HG03558 (cell line): ENCODE results near the gene AMBRA1.
"Not testable (repeated sequence)": the region's sequence is repeated elsewhere in the genome, so short reads cannot be mapped to it uniquely, and the experiment has no call there.

Source experiments
- ATAC-seq: cut with Tn5 transposase; IDR thresholded peaks from one replicate; pipeline ENCODE4 v1.9.1; 2021; ENCODE audit warnings: moderate number of reproducible peaks; ENCODE audit not compliant: unreplicated experiment; ENCODE audit errors: extremely low read depth

The AMBRA1 gene

DNA sequence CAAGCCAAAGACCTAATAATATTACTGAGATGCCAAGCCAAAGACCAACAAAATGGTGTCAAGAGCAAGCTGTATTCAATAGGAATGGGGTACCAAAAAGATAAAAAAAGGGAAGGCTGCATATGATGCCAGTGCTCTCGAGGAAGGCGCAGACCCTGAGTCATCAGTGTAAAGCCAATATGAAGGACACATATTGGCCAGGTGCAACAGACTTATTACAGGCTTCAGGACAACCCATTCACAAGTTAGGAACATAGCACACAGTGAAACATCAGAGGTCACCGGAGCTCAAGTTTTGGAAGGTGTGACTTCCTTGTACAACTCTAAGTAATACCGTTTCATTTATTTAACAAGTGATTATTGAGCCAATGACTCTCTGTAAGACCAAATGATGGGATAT is 58.1 kb downstream of the AMBRA1 start:
- no peak for ATAC-seq

DNA sequence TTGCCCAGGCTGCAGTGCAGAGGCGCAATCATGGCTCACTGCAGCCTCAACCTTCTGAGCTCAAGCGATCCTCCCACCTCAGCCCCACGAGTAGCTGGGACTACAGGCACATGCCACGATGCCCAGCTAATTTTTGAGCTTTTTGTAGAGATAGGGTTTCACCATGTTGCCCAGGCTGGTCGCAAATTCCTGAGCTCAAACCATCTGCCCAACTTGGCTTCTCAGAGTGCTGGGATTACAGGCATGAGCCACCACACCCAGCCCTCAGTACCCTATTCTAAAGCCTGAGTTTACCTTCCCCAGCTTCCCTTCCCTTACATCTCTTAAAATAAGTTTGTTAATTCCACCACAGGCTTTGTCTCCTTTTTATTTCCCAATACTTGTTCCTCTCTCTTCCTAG is 59.1 kb downstream of the AMBRA1 start:
- no peak for ATAC-seq

DNA sequence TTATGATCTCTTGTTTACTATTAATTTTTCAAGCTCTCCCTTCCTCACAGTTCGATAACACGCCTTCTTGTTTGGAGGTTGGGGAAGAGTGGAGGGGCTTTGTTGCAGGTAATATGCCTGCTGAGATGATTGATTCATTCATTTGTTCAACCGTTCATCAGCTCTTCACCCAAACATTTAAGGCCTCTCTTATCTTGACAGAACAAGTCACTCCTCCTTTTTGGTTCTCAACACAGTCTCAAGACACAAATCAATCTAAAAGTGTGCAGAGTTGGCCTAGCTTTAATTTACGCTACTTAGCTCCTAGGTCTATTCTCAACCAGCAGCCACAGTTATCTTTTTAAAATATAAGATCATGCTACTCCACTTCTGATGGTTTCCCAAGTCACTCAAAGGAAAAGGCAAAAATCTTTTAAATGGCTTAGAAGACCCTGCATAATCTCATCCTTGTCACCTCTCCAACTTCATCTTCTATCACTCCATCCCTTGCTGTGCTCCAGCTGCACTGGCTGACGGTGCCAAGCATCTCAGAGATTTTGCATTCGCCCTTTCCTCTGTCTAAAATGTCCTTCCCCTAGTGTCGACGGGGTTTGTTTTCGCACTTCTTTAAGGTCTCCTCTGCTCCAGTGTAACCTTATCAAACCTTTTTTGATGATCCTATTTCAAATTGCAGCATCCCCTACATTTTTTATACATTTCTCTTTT is 60.3 kb downstream of the AMBRA1 start:
- ATAC-seq, result no peak

DNA sequence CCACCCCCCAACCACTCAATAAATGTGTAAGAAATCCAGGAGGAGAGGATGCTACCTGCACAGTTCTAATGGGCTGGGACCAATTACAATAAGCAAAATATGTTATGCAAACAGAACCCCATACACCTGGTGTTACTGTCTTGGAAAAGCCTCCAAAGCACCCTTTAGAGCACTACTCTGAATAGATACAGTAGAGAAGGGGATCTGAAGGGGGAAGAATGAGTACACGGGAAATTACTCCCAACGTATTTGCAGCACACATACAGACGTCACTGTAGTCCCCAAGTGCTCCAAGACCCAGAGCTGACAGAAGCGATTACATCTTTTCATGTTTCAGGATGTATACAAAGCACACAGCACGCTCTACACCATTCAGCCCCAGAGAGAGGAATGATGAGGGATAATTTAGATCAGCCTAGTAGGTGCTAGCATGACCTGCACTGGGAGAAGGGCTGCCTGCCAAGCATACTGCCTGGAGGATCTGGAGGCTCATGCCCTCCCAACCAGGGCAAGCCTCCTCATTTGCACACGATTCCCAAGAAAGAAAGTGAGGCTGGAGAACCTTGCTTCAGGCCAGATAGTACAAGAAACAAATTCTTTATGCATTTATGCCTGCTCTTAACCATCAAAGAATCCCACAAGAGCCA is 63.8 kb downstream of the AMBRA1 start:
- no peak for ATAC-seq

DNA sequence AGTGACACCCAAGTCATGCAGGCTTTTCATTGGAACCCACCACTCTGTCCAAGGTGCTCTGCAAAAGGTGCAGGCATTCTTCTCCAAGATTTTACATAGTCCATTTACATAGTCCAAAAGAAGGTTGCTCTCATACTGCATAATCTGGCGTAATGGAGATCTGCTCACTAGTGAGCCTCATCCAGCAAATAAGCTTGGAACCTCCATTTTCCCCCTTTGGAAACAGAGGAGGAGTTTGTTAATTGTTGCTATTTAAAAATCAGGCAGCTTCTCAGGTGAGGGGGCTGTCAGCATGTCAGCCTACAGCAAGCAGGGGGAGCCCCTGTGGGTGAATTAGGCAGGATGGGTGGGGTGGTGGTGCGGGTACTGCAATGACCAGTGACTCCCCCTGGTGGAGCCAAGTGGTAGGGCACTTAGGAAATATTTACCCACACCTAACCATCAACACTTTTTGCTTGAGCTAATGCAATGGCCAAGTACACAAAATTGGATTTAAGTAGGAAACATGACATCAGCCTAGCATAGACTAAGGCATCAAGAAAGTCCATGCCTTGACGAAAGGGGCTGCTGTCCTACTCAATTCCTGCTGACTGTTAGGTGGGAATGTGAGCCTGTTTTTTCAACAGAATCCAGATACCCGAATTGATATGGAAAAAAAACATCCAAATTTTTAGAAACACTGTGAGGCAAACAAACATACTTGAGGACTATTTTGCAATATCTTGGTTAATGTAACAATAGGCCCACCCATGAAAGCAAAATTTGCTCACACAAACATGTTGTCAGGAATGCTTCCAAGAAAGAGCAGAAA is 64.5 kb downstream of the AMBRA1 start:
- no peak for ATAC-seq

DNA sequence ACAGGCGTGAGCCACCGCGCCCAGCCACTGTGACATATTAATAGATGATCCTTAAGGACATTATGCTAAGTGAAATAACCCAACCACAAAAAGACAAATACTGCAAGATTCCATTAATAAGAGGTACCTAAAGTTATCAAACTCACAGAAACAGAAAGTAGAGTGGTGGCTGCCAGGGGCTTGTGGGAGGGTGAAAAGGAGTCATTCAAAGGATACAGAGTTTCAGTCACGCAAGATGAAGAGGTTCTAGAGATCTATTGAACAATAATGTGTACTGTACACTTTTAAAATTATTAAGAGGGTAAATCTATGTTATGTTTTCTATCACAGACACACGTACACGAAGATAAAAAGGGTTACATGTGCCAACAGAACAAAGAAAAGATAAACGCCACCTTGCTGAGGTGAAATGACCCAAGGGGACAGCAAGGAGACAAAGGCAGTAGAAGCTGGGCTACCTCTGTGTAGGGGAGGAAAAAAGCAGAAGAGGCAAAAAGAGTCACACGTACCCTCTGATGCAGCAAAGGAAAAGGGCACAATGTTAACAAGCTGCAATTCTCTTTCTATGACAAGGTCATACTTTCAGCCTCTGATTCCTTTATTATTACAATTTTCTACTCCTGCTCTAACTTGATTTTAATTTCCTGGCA is 65.3 kb downstream of the AMBRA1 start:
- ATAC-seq, result no peak

DNA sequence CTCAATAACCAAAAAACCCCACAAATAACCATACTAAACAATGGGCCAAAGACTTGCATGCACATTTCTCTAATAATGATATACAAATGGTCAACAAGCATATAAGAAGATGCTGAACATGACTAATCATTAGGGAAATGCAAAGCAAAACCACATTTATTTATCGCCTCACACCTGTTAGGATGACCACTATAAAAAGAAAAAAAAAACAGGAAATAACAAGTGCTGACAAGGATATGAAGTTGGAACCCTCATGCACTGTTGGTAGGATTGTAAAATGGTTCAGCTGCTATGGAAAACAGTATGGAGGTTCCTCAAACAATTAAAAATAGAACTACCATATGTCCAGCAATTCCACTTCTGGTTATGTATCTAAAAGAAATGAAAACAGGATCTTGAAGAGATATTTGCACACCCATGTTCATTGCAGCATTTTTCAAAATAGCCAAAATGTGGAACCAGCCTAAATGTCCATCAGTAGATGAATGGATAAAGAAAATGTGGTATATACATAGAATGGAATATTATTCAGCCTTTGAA is 66.2 kb downstream of the AMBRA1 start:
- no peak for ATAC-seq

DNA sequence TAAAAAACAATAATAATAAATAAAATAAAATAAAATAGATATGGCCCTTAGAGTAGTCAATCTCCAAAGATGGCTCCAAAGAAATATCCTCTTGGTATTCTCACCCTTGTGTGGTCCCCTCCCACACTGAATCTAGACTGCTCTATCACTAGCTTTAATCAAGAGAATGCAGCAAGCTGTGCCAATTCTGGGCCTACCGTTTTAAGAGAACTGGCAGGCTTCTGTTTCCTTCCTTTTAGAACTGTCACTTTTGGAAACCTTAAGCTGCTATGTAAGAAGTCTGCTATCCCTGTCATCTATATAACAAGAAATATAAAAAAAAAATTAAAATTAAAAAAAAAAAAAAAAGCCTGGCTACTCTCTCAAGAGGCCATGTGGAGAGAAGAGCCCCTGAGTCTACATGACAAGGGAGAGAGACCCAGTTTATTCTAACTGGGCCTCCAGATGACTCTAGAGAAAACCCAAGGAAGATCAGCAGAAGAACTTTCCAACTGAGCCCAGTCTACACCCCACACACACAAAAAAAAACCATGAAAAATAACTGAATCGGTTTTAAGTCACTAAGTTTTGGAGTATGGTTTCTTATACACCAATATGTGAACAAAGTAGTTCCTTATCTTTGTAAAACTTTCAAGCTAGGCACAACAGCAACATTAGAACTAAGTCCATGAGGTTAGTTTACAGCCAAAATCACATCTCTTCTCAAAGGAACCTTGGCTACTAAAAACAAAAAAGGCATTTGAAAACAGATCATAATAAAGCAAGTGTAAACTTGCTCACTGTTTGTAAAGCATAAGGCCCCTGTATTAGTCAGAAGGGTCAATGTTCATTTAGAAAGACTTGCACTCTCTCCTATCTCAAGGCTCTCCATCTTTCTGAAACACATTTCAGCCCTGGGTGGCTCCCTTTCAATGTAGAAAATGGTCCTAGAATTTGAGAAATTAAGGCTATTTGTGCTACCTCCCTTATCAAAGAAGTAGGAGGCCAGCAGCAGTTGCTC is 67.3 kb downstream of the AMBRA1 start:
- ATAC-seq, result no peak

DNA sequence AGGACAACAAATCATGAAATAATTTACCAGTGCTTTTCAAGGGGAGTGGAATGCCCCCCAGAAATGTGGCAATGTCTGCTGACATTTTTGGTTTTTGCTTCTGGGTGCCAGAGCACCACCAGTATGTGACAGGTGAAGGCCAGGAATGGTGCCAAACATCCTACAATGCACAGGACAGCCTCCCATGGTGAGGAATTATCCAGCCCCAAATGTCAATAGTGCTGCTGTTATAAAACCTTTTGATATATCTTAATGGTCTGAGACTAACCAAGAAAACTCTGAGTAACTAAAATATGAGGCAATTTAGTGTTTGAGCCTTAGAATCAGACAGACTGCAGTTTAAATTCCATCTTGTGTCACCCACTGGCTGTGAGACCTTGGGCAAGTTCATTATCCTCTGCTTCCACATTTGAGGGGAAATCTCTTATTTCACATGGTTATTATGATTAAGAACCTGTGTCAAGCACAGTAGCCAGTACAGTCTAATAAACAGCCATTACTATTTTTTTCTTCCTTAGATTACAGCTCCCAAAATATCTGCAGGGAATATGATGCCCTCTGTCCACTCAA is 69.5 kb downstream of the AMBRA1 start:
- ATAC-seq, result no peak

DNA sequence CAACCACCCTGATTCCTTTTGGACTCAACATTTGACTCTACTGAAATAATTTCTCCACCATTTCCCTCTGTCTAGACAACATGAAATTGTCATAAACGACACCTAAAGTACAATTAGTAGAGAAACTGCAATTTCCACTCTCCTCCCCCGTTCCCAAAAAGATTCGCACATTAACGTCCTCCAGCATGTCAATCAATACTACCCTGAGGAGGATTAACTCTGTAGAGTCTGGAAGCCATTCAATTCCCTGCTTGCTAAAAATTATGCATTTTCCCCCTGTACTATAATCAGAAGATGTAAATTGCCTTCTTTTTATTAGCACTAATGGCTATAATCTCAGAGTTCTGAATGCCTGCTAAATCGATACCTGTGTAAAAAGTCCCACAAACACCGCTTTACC is 70.5 kb downstream of the AMBRA1 start:
- no peak for ATAC-seq

DNA sequence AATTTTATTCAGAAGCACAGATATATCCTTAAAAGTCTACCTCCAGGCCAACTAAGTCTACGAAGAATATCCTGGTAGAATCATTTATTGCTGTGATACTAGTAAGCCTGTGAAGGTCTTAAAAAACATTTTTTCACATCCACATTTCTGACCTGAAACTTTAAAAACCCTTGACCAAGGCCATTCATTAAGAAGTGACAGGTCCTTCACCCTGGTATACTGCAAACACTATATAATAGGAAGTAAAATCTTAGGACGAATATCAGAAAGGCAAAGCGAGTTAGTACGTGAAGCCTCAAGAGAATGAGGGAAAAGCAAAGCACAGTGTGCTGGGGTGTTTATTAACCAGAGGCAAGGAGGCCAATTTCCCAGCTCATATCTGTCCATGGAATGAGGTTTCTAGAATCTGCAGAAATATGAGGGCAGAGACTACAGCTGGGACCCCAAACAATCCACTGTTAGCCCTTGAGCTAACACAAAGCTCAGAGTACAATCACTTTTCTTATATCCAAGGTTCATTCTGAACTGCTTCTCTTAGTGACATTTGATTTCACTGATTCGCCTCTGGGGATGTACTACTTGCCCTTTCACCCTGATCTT is 71.0 kb downstream of the AMBRA1 start:
- ATAC-seq, result no peak

DNA sequence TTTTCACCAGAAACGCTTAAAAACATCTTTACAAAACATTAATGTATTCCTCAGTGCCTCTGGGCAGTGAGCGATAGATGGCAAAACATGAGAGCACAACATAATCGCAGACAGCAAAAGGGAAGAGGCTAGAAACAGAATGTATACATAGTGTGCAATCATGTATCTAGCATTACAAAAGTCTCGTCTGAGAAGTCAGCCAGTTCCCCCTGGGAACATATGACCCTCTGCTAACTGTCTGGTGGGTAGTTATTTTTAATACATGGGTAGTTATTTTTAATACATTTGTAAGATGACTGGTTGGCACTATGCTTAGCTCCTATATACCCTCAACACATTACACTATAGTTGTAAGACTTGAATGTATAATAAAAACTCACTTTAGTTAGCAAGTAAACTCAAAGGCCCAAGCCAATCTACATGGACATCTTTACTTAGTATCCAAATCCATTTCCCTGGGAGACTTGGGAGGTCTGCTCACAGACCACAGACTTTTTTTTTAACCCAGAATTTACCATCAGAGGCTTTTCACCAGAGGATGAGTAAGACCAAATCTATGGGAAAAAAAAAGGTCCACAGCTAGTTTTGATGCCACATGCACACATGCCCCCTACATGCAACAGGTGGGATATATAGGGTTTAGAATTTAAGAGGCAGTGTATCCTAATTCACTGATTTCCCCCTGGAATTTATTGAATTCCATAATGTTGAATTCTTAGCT is 71.7 kb downstream of the AMBRA1 start:
- ATAC-seq, result no peak

DNA sequence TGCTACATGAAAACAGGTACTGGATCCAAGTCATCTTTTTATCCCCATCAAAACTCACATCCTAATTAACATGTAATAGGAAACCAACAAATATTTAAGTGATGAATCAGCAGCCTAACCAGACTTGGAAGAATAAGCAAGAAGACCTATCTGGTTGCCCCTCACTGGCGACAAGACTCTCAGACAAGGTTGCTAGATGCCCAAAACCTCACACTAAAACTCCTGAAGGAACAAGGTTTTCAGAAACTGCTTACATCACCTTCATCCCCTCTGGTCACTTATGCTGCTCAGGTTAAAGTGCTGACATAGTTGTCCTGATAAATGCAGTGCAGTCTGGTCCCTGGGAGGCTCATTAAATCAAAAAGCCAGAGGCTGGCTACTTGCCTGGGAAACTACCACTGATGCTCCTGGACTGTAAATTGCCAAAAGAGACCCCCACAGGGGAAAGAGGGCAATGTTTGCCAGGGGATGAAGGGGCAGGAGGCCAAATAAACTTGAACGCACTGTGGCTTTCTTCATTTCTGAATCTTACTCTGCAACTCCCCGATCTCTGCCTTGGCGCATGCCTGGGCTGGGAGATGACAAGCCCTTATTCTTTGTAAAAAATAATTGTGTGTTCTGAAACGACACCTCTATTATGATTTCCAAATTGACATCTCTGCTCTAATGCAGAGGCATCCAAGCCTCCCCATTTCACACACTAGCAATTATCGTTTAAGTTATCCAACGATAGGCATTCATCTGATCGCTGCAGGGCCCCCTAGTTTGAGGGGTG is 72.7 kb downstream of the AMBRA1 start:
- no peak for ATAC-seq

DNA sequence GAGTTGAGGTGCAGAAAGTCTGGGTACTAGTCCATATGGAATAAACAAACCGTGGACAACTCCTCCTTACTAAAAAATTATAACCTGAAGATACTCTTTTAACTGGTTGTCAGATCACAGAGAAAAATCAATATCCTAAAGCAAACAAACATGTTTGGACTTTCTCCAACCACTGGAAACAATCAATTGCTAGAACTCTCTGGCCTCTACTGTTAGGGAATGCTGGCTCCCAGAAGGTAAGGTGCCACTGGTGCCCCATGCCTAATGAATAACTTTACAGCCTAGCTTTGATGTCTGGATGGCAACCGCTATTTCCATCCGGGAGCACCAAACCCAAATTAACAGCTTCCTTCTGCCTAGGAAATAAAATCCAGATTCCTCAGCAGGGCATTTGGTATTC is 74.5 kb downstream of the AMBRA1 start:
- no peak for ATAC-seq

DNA sequence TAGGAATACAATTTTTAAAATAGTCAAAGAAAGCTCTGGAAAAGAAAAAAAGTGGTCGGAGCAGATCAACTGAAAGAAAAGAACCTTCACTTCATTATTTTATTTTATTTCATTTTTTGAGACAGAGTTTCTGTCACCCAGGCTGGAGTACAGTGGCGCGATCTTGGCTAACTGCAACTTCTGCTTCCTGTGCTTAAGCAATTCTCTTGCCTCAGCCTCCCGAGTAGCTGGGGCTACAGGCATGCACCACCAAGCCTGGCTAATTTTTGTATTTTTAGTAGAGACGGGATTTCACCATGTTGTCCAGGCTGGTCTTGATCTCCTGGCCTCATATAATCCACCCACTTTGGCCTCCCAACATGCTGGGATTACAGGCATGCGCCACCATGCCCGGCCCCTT is 74.9 kb downstream of the AMBRA1 start:
- not testable (repeated sequence) for ATAC-seq

DNA sequence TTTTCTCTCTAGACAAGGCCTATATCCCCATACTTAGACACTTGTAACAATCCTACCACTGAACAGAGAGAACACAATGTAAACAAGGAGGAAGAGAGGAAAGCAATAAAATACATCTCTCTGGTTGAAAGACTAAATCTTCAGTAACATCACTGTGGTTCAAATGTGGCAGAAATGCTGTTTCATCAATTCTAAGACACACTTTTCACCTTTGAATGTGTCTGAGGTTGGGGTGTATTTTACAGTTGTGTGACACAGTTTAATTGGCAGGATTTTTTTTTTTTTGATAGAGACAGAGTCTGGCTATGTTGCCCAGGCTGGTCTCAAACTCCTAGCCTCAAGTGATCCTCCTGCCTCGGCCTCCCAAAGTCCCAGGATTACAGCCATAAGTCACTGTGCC is 79.5 kb downstream of the AMBRA1 start:
- no peak for ATAC-seq

DNA sequence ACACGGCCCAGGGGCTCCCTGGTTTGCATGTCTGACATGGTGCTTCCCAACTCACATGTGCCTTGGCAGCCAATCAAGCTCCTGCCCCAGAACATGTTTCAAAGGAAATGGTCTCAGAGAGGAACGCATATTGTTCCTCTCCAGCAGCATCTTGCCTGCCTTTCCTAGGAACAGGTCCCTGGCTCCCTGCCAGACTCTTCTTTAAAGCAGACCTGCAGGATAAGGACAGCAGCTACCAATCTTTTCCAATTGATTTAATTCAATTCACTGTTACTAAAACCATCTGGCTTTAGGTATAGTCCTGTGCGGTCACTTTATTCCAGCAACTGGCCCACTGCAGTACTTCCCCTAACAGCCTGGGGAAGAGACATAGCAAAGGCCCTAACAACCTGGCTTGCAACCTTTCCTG is 79.9 kb downstream of the AMBRA1 start:
- no peak for ATAC-seq
